ENCODE measurements around the gene TPO. TPM values are rescaled to one million over a fixed set of nuclear protein-coding genes. Genes with fewer than 3 reads are reported as not detected.
"Not testable (repeated sequence)": the region's sequence is repeated elsewhere in the genome, so short reads cannot be mapped to it uniquely, and the experiment has no call there.

The TPO gene
- total RNA-seq, 1 donor from 2014 or later: not detected

DNA sequence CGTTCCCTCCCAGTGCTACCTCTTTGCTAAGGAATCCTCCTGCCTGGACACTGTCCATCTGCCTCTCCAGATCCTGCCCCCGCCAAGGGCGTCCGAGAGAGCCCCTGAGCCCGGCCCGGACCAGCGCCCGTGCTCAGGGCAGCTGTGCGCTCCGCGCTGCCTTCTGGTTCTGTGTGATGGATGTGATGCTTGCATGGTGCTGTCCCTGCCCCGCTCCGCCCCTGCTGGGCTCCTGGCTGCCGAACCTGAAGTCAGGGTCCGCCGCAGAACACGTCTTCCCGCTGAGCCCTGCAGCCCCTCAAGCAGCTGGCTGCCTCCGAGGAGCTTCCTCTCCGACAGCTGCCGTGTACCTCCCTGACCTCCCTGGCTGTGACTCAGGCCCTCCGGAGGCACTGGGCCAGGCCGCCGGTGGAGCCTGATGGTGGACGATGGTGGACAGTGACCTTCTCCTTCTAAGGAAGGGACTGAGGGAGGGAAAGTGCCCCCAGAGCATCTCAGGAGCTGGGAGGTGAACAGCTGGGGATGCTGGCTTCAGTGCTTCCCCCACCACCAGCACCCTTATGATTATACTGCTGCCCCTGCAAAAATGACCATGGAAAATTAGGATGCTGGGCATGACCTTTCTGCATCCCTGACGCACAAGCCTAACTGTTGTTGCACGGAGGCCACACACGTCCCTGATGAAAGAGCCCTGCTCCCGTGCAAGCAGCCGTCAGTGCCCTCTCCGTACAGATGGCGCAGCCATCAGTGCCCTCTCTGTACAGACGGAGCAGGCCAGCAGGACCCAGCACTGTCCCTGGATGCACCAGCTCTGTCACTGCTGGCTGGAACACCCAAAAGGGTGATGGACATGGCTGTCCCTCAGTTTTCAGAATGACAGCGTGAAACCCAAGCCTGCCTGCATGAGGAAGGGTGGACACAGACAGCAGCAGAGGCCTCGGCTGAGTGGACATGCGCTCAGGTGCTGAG lies 99.3 kb downstream of the TPO start:
- DNase-seq (no peak), ATAC-seq (ENCODE audit: low read depth) (no peak)
- intact Hi-C loops (cut with micrococcal nuclease): no loop called here
- ChIA-PET CTCF (no interaction called here), POLR2A (no interaction called here)
- no peak overlapping the region for H3K27ac Mint-ChIP-seq
- no peaks in the 10 kb centered on the region for H3K36me3 Mint-ChIP-seq (ENCODE audit: low read depth)
- H3K4me1 Mint-ChIP-seq: peaks cover 12% of the 10 kb centered on the region
- H3K9me3 Mint-ChIP-seq: no peaks in the 10 kb centered on the region
- TF ChIP-seq, protein P1, sequence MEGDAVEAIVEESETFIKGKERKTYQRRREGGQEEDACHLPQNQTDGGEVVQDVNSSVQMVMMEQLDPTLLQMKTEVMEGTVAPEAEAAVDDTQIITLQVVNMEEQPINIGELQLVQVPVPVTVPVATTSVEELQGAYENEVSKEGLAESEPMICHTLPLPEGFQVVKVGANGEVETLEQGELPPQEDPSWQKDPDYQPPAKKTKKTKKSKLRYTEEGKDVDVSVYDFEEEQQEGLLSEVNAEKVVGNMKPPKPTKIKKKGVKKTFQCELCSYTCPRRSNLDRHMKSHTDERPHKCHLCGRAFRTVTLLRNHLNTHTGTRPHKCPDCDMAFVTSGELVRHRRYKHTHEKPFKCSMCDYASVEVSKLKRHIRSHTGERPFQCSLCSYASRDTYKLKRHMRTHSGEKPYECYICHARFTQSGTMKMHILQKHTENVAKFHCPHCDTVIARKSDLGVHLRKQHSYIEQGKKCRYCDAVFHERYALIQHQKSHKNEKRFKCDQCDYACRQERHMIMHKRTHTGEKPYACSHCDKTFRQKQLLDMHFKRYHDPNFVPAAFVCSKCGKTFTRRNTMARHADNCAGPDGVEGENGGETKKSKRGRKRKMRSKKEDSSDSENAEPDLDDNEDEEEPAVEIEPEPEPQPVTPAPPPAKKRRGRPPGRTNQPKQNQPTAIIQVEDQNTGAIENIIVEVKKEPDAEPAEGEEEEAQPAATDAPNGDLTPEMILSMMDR (IDR thresholded peaks at IDR 0.05): no peak
- H3K4me3 Mint-ChIP-seq: no peak overlapping the region
- H3K27me3 Mint-ChIP-seq: peaks cover 7% of the 10 kb centered on the region

DNA sequence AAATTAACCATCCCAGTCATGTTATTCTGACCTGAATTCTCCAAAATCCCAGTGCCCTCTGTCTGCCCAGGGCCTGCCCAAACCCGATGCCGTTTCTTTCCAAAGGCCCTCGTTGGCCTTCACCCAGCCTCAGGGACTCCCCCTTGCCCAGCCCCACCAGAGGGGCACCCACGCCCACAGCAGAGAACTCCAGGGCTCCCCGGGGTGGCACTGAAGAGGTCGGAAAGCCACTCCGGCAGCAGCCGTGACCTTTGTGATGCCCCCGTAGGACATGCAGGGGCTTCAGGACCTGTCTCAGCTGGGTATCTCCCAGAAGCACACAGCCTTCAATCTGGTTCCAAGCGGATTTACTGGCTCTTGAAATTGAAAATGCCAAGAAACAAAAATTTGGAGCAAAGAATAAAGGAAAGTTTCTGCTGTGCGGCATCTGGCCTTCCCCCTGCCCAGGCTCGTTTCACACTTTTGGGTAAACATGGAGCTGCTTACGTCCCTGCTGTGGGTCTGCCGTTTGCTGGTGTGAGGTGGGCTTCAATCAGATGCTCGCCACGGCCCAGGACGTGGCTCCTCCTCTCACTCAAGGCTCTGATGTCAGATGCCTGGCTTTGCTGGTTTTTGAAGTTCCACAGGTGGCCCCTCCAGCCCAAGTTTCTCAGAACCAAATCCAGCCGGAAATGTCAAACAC lies 101.3 kb downstream of the TPO start:
- Mint-ChIP-seq H3K4me3 (no peak overlapping the region), H3K9me3 (no peaks in the 10 kb centered on the region), H3K36me3 (ENCODE audit: low read depth) (no peaks in the 10 kb centered on the region), H3K4me1 (peaks cover 20% of the 10 kb centered on the region), H3K27ac (no peak overlapping the region), H3K27me3 (peaks cover 4% of the 10 kb centered on the region)
- CTCF ChIA-PET: no interaction called here
- POLR2A ChIA-PET: no interaction called here
- intact Hi-C loops (cut with micrococcal nuclease): no loop called here
- no peak for DNase-seq
- ATAC-seq (ENCODE audit: low read depth): no peak
- TF ChIP-seq, protein P1 (IDR thresholded peaks at IDR 0.05): no peak

DNA sequence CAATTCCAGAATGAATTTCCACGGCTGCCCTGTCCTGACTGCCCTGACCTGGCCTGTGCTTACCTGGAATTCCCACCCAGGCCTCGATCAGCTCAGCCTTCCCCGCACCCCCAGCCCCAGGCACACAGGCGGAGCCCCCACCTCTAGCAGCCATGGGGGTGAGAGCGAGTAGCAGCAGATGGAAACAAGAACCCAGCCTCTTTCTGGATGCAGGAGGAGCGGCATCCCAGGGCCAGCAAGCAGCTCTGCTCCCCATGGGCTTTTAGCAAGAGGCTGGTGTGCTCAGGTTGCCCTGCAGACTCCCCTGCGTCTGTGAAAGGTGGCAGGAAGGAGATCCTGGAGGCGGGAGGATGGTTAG lies 101.8 kb downstream of the TPO start:
- DNase-seq (no peak), ATAC-seq (ENCODE audit: low read depth) (no peak)
- Mint-ChIP-seq H3K9me3 (no peaks in the 10 kb centered on the region), H3K27me3 (no peaks in the 10 kb centered on the region), H3K27ac (no peak overlapping the region), H3K36me3 (ENCODE audit: low read depth) (no peaks in the 10 kb centered on the region), H3K4me1 (peaks cover 15% of the 10 kb centered on the region), H3K4me3 (no peak overlapping the region)
- TF ChIP-seq, protein P1 (IDR thresholded peaks at IDR 0.05): no peak
- intact Hi-C loops (cut with micrococcal nuclease): no loop called here
- CTCF ChIA-PET: no interaction called here
- POLR2A ChIA-PET: no interaction called here

DNA sequence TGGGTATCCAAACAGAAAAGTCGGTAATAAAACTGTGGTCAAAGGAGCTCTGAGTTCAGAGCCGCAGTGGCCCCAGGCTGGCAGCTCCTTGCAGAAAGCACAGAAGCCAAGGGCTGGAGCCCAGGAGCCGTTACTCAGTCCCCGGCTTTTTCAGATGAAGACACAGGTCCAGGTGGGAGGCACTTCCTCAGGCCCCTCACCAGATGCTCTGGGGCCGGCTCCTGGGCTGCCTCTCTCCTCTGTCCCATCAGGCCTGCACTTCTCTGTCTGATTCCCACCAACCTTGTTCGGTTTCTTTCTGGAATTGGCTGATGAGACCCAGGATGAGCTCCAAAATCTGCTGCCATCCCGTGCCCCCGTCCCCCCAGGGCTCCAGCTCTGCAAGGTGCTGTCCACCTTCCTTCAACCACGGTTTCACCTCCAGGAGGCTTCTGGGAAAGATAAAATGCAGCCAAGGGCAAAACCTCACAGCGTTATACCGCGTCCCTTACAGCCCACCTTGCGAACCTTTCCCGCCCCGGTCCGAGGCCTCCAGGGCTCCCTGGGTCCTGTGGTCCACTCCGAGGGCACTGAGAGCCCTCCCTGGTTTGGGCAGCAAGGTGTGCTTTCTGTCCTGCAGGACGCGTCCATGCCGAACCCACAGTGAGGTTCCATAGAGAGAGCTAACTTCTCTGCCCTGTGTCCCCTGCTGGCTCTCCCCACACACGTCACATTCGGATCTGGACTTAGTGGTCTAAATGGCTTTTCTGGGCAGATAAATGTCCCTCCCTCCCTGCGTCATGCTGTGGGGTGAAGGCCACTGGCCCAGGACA lies 102.9 kb downstream of the TPO start:
- TF ChIP-seq, protein P1 (IDR thresholded peaks at IDR 0.05): no peak
- no peak overlapping the region for H3K4me3 Mint-ChIP-seq
- DNase-seq: no peak
- POLR2A ChIA-PET: no interaction called here
- no peaks in the 10 kb centered on the region for H3K36me3 Mint-ChIP-seq (ENCODE audit: low read depth)
- no peak overlapping the region for H3K27ac Mint-ChIP-seq
- no peaks in the 10 kb centered on the region for H3K9me3 Mint-ChIP-seq
- H3K27me3 Mint-ChIP-seq: no peaks in the 10 kb centered on the region
- intact Hi-C loops (cut with micrococcal nuclease): no loop called here
- H3K4me1 Mint-ChIP-seq: peaks cover 15% of the 10 kb centered on the region
- CTCF ChIA-PET: no interaction called here
- no peak for ATAC-seq (ENCODE audit: low read depth)

DNA sequence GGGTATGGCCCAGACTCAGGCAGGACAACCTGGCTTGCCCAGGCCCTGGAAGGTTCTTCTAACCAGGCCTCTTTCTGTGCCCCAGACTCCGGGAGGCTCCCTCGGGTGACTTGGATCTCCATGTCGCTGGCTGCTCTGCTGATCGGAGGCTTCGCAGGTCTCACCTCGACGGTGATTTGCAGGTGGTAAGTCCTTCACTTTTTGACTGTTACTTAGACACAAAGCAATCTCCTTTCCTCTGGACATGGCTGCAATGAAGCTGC lies 103.5 kb downstream of the TPO start:
- H3K9me3 Mint-ChIP-seq: no peaks in the 10 kb centered on the region
- H3K4me3 Mint-ChIP-seq: no peak overlapping the region
- TF ChIP-seq, protein P1 (IDR thresholded peaks at IDR 0.05): no peak
- H3K4me1 Mint-ChIP-seq: peaks cover 15% of the 10 kb centered on the region
- intact Hi-C loops (cut with micrococcal nuclease): no loop called here
- ChIA-PET POLR2A (no interaction called here), CTCF (no interaction called here)
- no peak overlapping the region for H3K27ac Mint-ChIP-seq
- no peaks in the 10 kb centered on the region for H3K27me3 Mint-ChIP-seq
- H3K36me3 Mint-ChIP-seq (ENCODE audit: low read depth): no peaks in the 10 kb centered on the region
- DNase-seq (no peak), ATAC-seq (ENCODE audit: low read depth) (no peak)

DNA sequence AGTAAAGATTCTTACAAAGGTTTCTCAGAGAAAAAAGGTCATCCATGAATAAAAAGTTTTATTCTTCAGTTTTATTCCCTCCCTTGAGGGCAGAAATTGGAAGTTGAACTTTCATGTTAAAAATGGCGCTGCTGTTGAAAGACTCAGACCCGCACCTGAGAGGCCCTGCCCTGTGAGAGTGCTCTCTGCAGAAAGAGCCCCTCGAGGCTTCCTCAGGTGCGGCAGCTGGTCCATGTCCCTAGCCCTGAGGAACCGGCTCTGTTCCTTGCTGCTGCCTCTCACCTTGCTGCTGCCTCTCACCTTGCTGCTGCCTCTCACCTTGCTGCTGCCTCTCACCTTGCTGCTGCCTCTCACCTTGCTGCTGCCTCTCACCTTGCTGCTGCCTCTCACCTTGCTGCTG lies 104.0 kb downstream of the TPO start:
- H3K4me1 Mint-ChIP-seq: peaks cover 15% of the 10 kb centered on the region
- ATAC-seq (ENCODE audit: low read depth); DNase-seq; H3K4me3 Mint-ChIP-seq; H3K27me3 Mint-ChIP-seq; intact Hi-C loops (cut with micrococcal nuclease); H3K9me3 Mint-ChIP-seq; H3K36me3 Mint-ChIP-seq (ENCODE audit: low read depth); POLR2A ChIA-PET; CTCF ChIA-PET; H3K27ac Mint-ChIP-seq: not testable (repeated sequence)

All from activated B cell treated with CpG ODN at 0.5 μM for 24 hours (primary cell).